ENCODE data around the gene ITGA7. TPM values are rescaled to one million over a fixed set of nuclear protein-coding genes. Genes with fewer than 3 reads are reported as not detected.

ITGA7 gene, protein sequence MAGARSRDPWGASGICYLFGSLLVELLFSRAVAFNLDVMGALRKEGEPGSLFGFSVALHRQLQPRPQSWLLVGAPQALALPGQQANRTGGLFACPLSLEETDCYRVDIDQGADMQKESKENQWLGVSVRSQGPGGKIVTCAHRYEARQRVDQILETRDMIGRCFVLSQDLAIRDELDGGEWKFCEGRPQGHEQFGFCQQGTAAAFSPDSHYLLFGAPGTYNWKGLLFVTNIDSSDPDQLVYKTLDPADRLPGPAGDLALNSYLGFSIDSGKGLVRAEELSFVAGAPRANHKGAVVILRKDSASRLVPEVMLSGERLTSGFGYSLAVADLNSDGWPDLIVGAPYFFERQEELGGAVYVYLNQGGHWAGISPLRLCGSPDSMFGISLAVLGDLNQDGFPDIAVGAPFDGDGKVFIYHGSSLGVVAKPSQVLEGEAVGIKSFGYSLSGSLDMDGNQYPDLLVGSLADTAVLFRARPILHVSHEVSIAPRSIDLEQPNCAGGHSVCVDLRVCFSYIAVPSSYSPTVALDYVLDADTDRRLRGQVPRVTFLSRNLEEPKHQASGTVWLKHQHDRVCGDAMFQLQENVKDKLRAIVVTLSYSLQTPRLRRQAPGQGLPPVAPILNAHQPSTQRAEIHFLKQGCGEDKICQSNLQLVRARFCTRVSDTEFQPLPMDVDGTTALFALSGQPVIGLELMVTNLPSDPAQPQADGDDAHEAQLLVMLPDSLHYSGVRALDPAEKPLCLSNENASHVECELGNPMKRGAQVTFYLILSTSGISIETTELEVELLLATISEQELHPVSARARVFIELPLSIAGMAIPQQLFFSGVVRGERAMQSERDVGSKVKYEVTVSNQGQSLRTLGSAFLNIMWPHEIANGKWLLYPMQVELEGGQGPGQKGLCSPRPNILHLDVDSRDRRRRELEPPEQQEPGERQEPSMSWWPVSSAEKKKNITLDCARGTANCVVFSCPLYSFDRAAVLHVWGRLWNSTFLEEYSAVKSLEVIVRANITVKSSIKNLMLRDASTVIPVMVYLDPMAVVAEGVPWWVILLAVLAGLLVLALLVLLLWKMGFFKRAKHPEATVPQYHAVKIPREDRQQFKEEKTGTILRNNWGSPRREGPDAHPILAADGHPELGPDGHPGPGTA
- total RNA-seq, result 100 to 1,000 TPM; 118 to 192 (median 146) TPM

- WGBS, 2 donors, result 1 to 2% methylated on average over 21 to 33 of the region's 39 CpGs
- DNase-seq (ENCODE audit: low spot score in 2 of 2), result no peak
- H3K27me3 ChIP-seq, result no peaks in the 10 kb centered on the region
- H3K27ac ChIP-seq, result peak within 1 kb of the TSS; percentile 69 to 89 (median 72)
- peak in 1 of 2 donors; percentile 49 for TF ChIP-seq EP300 (IDR thresholded peaks at IDR 0.05)
- no peak for TF ChIP-seq CTCF (IDR thresholded peaks at IDR 0.05)
- peak in 1 of 2 donors; percentile 15 for TF ChIP-seq POLR2A (IDR thresholded peaks at IDR 0.05)
- H3K4me3 ChIP-seq, result peak within 1 kb of the TSS; percentile 56 to 76 (median 62)
- H3K9me3 ChIP-seq, result no peaks in the 10 kb centered on the region
- H3K36me3 ChIP-seq, result no peaks in the 10 kb centered on the region
- H3K4me1 ChIP-seq, result peaks cover 0 to 96% (median 25%) of the 10 kb centered on the region in 4 donors
Observed at GRCh38 chr12:55707841-55708694, at the start of gene ITGA7. Gene ITGA7 (minus strand): TSS chr12:55707904. CDS start chr12:55707682, 222 bp downstream.

- WGBS, 2 donors, result 45 to 47% methylated on average over 2 of the region's 2 CpGs
- no peak for DNase-seq (ENCODE audit: low spot score in 2 of 2)
- no peaks in the 10 kb centered on the region for H3K9me3 ChIP-seq
- no peaks in the 10 kb centered on the region for H3K4me1 ChIP-seq
- TF ChIP-seq POLR2A (IDR thresholded peaks at IDR 0.05) (no peak), EP300 (IDR thresholded peaks at IDR 0.05) (no peak), CTCF (IDR thresholded peaks at IDR 0.05) (no peak)
- no peak overlapping the region for H3K4me3 ChIP-seq
- no peaks in the 10 kb centered on the region for H3K27me3 ChIP-seq
- H3K36me3 ChIP-seq, result peaks cover 2 to 89% (median 13%) of the 10 kb centered on the region in 3 donors
- H3K27ac ChIP-seq, result no peak overlapping the region
Observed at GRCh38 chr12:55755246-55755645, 47.5 kb upstream of the ITGA7 start.

DNA sequence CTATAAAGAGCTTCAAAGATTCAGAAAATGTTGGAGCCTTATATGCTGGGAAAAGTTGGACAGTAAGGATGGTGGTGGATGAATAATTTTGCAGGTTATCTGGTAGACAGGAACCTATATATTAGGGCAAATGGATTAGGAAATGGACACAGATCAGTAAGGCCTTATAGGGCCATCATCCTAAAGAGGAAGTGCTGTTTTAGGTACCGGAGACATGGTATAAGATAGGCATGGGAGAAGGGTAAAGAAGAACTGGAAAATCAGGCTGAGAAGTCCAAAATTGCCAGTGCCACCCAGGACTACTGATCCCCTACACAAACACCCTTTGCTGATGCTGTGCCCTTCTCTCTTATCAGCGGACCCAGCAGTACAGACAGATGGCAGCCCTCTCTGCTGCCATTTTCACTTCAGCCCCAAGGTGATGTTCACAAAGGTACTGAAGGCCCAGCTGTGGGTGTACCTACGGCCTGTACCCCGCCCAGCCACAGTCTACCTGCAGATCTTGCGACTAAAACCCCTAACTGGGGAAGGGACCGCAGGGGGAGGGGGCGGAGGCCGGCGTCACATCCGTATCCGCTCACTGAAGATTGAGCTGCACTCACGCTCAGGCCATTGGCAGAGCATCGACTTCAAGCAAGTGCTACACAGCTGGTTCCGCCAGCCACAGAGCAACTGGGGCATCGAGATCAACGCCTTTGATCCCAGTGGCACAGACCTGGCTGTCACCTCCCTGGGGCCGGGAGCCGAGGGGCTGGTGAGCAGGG lies 40.7 kb upstream of the ITGA7 start:
- peaks cover 0 to 51% (median 2%) of the 10 kb centered on the region in 3 donors for H3K36me3 ChIP-seq
- no peak overlapping the region for H3K27ac ChIP-seq
- no peaks in the 10 kb centered on the region for H3K27me3 ChIP-seq
- TF ChIP-seq CTCF (IDR thresholded peaks at IDR 0.05), result no peak
- no peak for TF ChIP-seq POLR2A (IDR thresholded peaks at IDR 0.05)
- TF ChIP-seq EP300 (IDR thresholded peaks at IDR 0.05), result no peak
- DNase-seq (ENCODE audit: low spot score in 2 of 2), result no peak
- WGBS, 2 donors, result 89 to 90% methylated on average over 15 to 18 of the region's 18 CpGs
- no peak overlapping the region for H3K4me3 ChIP-seq
- peaks cover 3 to 37% (median 19%) of the 10 kb centered on the region in 4 donors for H3K4me1 ChIP-seq
- no peaks in the 10 kb centered on the region for H3K9me3 ChIP-seq

GRCh38 chr12:55746913-55747231 lies 39.2 kb upstream of the ITGA7 start:
- no peaks in the 10 kb centered on the region for H3K9me3 ChIP-seq
- peaks cover 3 to 46% (median 23%) of the 10 kb centered on the region in 4 donors for H3K4me1 ChIP-seq
- no peak for DNase-seq (ENCODE audit: low spot score in 2 of 2)
- H3K27ac ChIP-seq, result peak overlapping the region in 1 of 4 donors; percentile 51
- H3K36me3 ChIP-seq, result peaks cover 0 to 36% (median 0%) of the 10 kb centered on the region in 3 donors
- no peak for TF ChIP-seq EP300 (IDR thresholded peaks at IDR 0.05)
- TF ChIP-seq CTCF (IDR thresholded peaks at IDR 0.05), result no peak
- no peak for TF ChIP-seq POLR2A (IDR thresholded peaks at IDR 0.05)
- H3K27me3 ChIP-seq, result no peaks in the 10 kb centered on the region
- no peak overlapping the region for H3K4me3 ChIP-seq

All from tibial nerve (tissue), 4 donors.